HG02610 (cell line): ENCODE data around the gene USP40.

Source experiments
- ATAC-seq: cut with Tn5 transposase; IDR thresholded peaks from one replicate; pipeline ENCODE4 v1.9.1; 2021; ENCODE audit warnings: mild to moderate bottlenecking, moderate library complexity; ENCODE audit not compliant: unreplicated experiment

Gene USP40

DNA sequence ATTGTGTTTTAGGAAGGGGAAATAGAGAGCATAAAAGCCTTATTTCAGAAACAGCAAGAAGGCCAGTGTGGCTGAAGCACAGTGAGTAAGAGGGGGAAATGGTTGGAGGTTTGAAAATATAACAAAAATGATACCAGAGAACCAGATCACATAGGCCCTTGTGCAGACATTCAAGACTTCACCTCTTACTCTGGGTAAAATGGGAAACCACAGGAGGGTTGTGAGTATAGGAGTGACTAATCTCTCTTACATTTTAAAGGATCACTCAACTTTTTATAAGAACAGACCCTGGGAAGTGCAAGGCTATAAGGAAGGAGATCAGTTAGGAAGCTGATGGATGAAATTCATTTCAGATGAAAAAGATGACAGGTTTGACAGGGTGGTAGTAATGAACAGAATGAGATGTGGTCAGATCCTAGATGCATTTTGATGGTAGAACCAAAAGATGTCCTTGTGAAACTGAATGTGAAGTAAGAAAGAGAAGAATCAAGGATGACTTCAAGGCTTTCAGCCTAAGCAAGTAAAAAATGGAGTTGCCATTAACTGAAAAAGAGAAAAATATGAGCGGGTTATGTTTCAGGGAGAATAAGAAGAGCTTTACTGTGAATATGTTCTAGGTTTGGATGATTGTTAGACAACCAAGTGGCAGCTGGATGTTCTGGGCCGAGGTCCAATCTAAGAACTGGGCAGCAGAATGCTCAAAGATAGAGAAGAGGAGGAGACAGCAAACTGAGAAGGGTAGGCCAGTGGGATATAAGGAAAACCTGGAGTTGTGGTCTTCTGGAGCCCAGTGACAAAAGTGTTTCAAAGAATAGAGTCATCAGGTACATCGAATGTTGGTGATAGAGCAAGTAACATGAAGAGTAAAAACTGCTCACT lies 65.1 kb downstream of the USP40 start:
- peak; percentile 82 for ATAC-seq

- no peak for ATAC-seq
These were observed 66.7 kb downstream of the USP40 start for GRCh38 chr2:233499928-233500327.

GRCh38 chr2:233498126-233498525 lies 68.5 kb downstream of the USP40 start:
- ATAC-seq, result no peak

- ATAC-seq, result no peak
These were observed 68.9 kb downstream of the USP40 start for GRCh38 chr2:233497692-233498091.

DNA sequence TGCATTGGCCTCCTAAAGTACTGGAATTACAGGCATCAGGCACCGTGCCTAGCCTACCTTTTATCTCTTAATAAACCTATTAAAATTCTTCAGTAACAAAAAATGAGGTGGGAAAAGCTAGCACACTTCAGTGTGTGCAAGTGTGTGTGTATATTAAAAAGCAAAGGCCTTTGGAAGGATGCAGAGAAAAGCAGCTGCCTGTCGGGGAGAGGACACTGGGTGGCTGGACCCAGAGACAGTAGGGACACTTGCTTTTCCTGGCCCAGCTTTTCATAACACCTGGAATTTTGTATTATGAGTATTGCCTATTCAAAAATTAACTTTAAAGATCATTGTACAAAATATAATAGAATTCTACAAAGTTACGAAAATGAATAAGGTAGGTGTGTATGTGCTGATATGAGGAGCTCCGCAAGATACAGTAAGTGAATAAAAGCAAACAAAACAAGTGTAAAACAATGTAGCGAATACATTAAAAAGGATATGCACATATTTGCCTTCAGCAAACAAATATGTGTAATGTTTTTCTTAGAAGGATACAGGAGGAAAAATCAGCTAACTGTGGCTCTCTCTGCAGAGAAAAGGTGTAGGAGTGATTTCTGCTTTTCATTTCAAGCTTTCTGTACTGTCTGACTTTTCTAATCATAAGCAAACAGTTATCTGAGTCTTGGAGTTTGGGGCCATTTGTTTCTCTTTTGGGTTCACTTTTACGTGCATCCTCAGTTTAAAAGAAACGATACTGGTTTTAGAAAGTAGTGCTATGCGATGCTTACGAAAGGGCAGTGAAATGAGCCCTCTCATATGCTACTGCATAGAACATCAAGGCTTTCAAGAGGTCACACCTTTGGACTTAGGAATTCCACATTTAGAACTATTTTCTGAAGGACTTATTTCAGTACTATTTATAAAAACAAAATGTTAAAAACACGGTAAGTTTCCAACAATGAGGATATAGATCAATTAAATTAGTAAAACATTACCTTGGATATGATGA lies 70.8 kb downstream of the USP40 start:
- ATAC-seq, result no peak

DNA sequence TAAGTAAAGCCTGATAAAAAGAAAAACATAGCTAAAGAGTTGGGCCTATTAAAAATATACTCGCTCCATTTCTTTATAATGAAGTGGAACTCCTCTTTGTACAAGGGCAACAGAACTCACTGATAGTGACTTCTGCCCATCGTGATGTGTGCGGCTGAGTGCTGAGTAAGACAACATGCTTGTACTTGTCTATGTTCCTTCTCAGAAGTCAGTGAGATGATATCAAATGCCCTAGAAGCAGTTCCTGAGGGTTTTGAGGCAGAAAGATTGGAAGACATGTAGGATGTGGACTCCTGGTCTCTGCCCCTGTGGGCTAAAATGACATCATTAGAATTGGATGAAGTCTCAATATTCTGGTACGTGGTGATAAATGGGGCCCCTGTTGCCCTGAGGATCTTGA lies 73.8 kb downstream of the USP40 start:
- no peak for ATAC-seq

DNA sequence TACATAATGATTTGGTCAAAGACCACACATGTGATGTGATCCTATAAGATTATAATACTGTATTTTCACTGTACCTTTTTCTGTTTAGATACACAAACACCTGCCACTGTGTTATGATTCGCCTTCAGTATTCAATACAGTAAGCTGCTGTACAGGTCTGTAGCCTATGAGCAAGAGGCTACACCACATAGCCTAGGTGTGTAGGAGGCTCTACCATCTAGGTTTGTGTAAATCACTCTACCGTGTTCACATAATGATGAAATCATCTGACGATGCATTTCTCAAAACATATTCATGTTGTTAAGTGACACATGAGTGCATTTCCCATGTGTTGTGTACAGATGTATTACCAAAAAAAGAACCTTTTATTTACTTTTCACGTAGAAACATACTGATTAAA lies 74.5 kb downstream of the USP40 start:
- no peak for ATAC-seq

DNA sequence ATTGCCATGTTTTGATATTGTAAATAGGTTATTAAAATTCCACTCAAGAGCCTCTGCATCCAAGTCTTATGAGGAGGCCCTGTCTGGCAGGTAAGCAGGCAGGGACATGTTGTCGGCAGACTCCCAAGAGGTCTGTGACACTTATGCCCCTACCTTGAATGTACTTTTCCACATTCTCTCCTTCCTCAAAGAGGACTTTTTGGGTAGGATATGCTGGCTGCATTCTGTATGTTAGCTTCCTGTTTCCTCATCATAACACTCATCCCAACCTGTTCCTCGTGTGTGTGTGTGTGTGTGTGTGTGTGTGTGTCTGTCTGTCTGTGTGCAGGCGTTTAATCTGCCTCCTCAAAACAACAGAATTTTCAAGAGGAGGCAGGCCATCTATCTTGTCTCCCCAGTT lies 75.3 kb downstream of the USP40 start:
- no peak for ATAC-seq

GRCh38 chr2:233490831-233491230 lies 75.8 kb downstream of the USP40 start:
- no peak for ATAC-seq

DNA sequence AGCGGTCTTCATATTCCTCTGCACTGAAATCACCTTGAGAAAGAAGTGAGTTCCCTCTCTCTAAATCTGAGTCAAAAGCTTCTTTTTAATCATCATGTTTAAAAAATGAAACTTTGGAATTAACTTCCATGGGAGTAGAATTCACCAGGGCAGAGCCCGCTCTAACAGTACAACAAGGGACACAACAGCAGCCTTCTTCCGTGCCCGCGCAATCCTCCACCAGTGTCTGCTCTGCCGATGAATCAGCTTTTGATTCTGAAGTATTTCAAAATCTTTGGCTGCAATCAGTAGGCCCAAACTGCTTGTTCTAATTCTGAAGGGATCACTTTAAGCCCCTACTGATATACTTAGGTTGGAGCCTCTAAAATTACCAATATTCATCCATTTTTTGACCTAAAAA lies 76.9 kb downstream of the USP40 start:
- ATAC-seq, result no peak

DNA sequence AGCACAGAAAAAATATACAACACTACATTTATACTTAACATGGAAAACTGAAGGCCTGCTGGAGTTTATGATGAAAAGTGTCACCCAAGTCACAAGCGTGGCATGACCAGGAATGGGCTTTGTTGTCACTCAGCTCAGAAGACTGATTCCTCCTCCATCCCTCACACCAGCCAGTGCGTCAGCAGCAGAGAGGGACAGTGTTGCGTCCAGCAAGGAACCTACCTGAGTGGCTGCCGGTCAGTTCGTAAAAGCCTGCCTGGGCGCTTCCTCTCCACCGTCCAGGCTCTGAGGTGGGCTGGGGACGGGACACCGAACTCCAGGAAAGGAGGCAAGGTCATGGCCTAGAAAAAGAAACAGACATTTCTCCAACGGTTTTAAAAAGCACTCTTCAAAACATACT lies 77.4 kb downstream of the USP40 start:
- ATAC-seq, result no peak

DNA sequence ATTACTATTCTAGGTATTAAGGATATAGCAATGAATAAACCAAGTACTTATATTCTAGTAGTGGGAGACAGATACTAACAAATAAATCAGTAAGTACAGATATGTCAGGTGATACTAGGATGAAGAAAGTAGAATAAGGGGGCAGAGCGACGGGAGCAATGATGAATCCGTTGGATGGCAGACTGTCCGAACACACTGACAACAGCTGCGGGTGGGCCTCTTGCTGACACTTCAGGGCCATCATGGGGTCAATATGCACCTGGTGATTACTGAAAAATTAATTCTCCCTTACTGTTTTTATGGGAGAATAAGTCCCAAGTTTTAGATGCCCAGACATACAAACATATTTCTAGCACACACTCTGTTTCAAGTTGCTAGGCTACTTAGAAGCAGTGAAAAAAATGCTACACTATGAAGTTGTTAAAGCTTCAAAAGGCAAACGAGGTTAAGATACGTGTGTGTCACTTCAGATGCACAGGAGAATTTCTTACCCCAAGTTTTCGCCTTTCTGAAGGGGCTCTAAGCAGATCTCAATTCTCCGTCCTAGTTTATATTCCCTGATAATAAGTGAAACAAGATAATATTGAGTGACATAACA lies 78.7 kb downstream of the USP40 start:
- no peak for ATAC-seq

DNA sequence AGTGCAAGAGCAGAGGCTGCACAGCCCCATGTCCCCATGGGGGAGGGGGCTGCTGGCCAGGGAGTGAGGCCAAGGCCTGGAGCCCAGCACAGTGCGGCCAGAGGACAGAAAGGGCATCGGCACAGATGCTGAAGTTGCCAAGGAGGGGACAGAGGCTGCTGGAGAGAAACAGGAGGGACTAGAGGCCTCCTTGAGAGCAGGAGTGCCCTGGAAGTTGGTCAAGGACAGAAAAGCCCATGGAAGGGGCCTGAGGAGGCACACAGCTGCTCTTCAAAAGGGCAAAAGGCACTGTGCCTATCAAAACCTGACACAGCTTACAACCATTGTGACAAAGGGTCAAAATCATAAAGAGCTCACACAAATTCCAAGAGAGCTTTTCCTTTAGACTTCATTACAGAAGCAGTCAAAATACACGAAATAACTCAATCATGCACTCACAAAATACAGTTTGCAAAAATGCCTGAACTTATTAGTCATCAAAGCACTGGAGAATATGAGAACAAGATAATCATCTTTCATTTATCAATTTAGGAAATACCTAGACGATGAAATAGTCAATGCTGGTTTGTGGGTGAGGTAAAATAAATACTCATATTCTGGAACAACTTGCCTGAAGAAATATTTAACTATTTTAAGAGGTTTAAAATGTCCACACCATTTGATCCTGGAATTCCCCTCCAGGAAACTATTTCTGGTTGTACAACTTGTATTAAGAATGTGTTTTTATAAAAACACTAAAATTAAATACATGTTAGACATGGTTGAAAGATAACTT lies 79.6 kb downstream of the USP40 start:
- no peak for ATAC-seq

DNA sequence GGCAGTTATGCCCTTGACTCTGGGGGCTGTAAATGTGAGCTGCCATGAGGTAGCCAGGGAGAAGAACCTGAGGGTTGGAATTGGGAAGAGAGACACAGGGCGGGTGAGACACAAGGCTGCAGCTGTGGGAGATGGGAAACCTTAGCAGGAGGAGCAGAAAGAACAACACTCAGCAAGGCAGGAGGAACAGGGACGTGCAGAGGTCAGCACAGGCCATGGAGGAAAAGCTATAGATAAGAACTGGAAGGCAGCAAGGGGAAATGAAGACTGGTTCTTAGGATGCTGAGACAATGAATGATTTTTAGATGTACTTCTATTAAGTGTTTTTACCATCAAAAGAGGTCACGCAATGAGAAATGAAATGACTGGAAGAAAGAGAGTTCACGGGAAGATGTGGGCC lies 80.2 kb downstream of the USP40 start:
- ATAC-seq, result no peak

DNA sequence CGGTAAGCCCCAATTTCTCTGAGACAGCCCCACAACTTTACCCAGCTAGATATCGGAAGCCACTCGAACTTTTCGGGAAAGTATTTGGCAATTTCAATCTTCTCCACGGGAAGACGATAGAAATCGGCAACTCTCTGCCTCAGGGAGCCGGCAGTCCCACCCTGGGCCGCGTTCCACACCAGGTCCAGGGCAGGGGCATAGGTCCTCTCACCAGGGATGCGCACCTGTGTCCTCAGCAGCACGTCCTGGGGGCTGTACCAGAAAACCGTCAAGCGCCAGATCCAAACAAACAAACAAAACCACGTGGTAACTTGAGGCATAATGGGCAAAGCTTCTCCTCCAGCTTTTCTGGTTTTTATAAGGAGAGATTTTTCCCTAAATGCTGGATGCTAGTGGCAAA lies 80.9 kb downstream of the USP40 start:
- no peak for ATAC-seq

- no peak for ATAC-seq
These were observed 84.0 kb downstream of the USP40 start for GRCh38 chr2:233482616-233483015.

GRCh38 chr2:233481368-233482142 lies 85.0 kb downstream of the USP40 start:
- no peak for ATAC-seq

DNA sequence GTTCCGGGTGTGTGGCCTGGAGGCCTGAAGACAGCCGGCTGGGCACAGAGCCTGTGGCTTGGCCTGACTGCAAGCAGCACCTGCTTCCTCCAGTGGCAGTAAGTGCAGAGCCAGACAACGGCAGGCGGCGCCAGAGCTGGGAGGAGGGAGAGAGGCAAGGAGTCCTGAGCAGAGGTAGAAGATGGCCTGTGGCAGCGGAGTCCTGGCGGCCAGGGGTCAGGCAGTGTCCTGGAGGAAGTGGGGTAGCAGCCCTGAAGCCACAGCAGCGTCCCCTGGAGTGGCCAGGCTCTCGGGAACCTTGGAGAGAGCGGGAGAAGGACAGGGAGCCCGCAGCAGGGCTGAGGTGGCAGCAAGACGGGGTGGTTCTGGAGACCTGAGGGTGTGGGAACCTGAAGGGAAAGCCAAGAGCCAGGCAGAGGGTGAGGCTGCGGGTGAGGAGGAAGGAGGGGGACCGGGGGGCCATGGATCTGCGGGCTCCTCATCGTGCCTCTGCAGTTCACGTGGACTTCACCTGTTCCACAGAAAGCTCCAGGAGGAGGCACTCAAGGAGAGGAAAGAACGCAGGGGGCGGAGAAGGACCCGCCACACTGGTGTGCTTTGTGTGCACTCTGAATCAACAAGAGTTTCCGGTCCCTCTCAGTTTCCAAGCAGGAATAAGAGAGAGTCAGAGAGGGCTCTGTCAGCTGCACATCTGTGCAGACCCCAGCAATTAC lies 85.9 kb downstream of the USP40 start:
- ATAC-seq, result no peak
